Measurements from ENCODE around the gene PLEKHA7. TPM values are rescaled to one million over a fixed set of nuclear protein-coding genes. Genes with fewer than 3 reads are reported as not detected.
A peak's percentile ranks its signal among the peaks of the same experiment; 100 is the strongest.

PLEKHA7 gene
- total RNA-seq, 1 donor from 2014 or later, result 16.2 TPM

GRCh38 chr11:16759857-16760508, 254.2 kb downstream of the PLEKHA7 start:
- DNase-seq (no peak), ATAC-seq (ENCODE audit: poor library complexity) (no peak)
- intact Hi-C loops (cut with DNase I), result no loop called here

GRCh38 chr11:16758382-16759024, 255.7 kb downstream of the PLEKHA7 start:
- intact Hi-C loops (cut with DNase I), result no loop called here
- DNase-seq (no peak), ATAC-seq (ENCODE audit: poor library complexity) (no peak)

GRCh38 chr11:16750417-16750816, 263.8 kb downstream of the PLEKHA7 start:
- ATAC-seq (ENCODE audit: poor library complexity), result no peak
- intact Hi-C loops (cut with DNase I), result no loop called here
- no peak for DNase-seq

GRCh38 chr11:16749666-16750065, 264.5 kb downstream of the PLEKHA7 start:
- ATAC-seq (ENCODE audit: poor library complexity) (no peak), DNase-seq (no peak)
- intact Hi-C loops (cut with DNase I), result no loop called here

GRCh38 chr11:16749092-16749491, 265.1 kb downstream of the PLEKHA7 start:
- ATAC-seq (ENCODE audit: poor library complexity) (no peak), DNase-seq (no peak)
- intact Hi-C loops (cut with DNase I), result no loop called here

- ATAC-seq (ENCODE audit: poor library complexity) (no peak), DNase-seq (no peak)
- intact Hi-C loops (cut with DNase I), result no loop called here
Measured at GRCh38 chr11:16745950-16746605, 268.1 kb downstream of the PLEKHA7 start.

- ATAC-seq (ENCODE audit: poor library complexity) (no peak), DNase-seq (no peak)
- intact Hi-C loops (cut with DNase I), result no loop called here
Measured at GRCh38 chr11:16744128-16744725, 270.0 kb downstream of the PLEKHA7 start.

GRCh38 chr11:16743478-16743877, 270.7 kb downstream of the PLEKHA7 start:
- no peak for ATAC-seq (ENCODE audit: poor library complexity)
- no peak for DNase-seq
- intact Hi-C loops (cut with DNase I), result no loop called here

GRCh38 chr11:16741473-16741872, 272.7 kb downstream of the PLEKHA7 start:
- no peak for DNase-seq
- intact Hi-C loops (cut with DNase I), result no loop called here

GRCh38 chr11:16738947-16739815, 275.0 kb downstream of the PLEKHA7 start:
- DNase-seq, result no peak
- peak; percentile 1 for ATAC-seq (ENCODE audit: poor library complexity)
- intact Hi-C loops (cut with DNase I), result no loop called here

More at GRCh38 chr11:16741473-16741872, 272.7 kb downstream of the PLEKHA7 start:
- ATAC-seq (ENCODE audit: poor library complexity), result no peak

- intact Hi-C loops (cut with DNase I), result no loop called here
Measured at GRCh38 chr11:16738193-16738946, 275.8 kb downstream of the PLEKHA7 start, which contains the start of gene C11orf58. Gene C11orf58, plus strand, starts transcription at chr11:16738647. Its CDS starts 132 bp downstream, at chr11:16738779.

GRCh38 chr11:16737818-16738192, 276.4 kb downstream of the PLEKHA7 start:
- ATAC-seq (ENCODE audit: poor library complexity) (peak; percentile 9), DNase-seq (no peak)
- intact Hi-C loops (cut with DNase I), result no loop called here

More at GRCh38 chr11:16738193-16738946, 275.8 kb downstream of the PLEKHA7 start, which contains the start of gene C11orf58:
- DNase-seq (peak; percentile 96), ATAC-seq (ENCODE audit: poor library complexity) (peak; percentile 97)

Other genes starting within 250 kb of the PLEKHA7 start
- gene RPS13, start 63.3 kb upstream of the PLEKHA7 start, total RNA-seq, result 759 TPM
- 28.1 TPM for gene PIK3C2A, start 193.6 kb upstream of the PLEKHA7 start, total RNA-seq

Measured in Right ventricle myocardium superior (tissue), 1 donor.